Subcutaneous adipose tissue (tissue), 4 donors: ENCODE results near the gene MARCHF6. TPM values are rescaled to one million over a fixed set of nuclear protein-coding genes. Genes with fewer than 3 reads are reported as not detected.

ENCODE experiments used
- total RNA-seq, 4 donors: library from RNA; depleted of rRNA; stranded (reverse); fragments of >200 nt; gene quantifications; one replicate each; pipeline ENCODE4 v1.1.0, GENCODE V29; 2016
- TF ChIP-seq, protein P1 (sequence below): fragments of 450-650 bp; IDR thresholded peaks from one replicate; pipeline ENCODE4 v1.5.1; 2016; ENCODE audit warnings: low read depth, mild to moderate bottlenecking, control low read depth, antibody characterized with exemption, moderate library complexity

MARCHF6 gene, protein sequence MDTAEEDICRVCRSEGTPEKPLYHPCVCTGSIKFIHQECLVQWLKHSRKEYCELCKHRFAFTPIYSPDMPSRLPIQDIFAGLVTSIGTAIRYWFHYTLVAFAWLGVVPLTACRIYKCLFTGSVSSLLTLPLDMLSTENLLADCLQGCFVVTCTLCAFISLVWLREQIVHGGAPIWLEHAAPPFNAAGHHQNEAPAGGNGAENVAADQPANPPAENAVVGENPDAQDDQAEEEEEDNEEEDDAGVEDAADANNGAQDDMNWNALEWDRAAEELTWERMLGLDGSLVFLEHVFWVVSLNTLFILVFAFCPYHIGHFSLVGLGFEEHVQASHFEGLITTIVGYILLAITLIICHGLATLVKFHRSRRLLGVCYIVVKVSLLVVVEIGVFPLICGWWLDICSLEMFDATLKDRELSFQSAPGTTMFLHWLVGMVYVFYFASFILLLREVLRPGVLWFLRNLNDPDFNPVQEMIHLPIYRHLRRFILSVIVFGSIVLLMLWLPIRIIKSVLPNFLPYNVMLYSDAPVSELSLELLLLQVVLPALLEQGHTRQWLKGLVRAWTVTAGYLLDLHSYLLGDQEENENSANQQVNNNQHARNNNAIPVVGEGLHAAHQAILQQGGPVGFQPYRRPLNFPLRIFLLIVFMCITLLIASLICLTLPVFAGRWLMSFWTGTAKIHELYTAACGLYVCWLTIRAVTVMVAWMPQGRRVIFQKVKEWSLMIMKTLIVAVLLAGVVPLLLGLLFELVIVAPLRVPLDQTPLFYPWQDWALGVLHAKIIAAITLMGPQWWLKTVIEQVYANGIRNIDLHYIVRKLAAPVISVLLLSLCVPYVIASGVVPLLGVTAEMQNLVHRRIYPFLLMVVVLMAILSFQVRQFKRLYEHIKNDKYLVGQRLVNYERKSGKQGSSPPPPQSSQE
- total RNA-seq, result 100 to 1,000 TPM in 3 of 4 donors, 10 to 100 TPM in 1; 80.1 to 136 (median 108) TPM

DNA sequence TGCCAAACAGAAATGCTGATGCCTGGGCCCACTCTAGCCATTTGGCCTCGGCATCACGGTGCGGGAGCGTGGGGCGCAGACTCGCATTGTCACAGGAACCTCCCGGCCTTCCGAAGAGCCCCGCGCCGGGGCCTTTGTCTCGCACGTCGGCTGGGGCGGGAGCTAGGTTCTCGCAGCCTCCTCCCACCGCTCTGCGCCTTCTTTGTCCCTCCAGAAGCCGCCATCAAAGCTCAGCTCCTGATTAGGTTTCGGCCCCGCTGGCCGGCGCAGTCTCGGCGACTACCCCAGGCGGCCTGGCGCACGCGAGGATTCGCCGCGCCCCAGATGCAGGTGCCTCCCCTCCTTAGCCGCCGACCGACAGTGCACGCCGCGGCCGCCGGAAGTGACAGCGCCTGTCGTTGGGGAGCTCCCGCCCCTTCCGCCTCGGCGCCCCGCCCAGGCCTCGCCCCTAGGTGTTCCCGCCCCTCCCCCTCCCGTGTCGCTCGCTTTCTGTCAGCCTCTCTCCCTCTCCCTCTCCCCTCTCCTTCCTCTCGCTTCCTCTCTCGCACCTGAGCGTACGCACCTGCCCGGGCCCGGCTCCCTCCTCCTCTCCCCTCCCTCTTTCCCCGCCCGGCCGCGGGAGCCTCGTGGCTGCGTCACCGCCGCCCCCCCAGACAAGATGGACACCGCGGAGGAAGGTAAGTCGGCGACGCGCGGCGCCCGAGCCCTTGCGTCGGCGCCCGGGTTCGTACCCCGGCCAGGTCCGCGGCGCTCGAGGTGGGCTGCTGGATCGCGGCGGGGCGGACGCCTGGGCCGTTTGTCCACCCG is at the start of gene MARCHF6:
Gene MARCHF6, plus strand, starts transcription at position 455 of the 807 bp plus-strand sequence. Its CDS starts 204 bp downstream, at position 659.
- TF ChIP-seq, protein P1, sequence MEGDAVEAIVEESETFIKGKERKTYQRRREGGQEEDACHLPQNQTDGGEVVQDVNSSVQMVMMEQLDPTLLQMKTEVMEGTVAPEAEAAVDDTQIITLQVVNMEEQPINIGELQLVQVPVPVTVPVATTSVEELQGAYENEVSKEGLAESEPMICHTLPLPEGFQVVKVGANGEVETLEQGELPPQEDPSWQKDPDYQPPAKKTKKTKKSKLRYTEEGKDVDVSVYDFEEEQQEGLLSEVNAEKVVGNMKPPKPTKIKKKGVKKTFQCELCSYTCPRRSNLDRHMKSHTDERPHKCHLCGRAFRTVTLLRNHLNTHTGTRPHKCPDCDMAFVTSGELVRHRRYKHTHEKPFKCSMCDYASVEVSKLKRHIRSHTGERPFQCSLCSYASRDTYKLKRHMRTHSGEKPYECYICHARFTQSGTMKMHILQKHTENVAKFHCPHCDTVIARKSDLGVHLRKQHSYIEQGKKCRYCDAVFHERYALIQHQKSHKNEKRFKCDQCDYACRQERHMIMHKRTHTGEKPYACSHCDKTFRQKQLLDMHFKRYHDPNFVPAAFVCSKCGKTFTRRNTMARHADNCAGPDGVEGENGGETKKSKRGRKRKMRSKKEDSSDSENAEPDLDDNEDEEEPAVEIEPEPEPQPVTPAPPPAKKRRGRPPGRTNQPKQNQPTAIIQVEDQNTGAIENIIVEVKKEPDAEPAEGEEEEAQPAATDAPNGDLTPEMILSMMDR, result no peak

DNA sequence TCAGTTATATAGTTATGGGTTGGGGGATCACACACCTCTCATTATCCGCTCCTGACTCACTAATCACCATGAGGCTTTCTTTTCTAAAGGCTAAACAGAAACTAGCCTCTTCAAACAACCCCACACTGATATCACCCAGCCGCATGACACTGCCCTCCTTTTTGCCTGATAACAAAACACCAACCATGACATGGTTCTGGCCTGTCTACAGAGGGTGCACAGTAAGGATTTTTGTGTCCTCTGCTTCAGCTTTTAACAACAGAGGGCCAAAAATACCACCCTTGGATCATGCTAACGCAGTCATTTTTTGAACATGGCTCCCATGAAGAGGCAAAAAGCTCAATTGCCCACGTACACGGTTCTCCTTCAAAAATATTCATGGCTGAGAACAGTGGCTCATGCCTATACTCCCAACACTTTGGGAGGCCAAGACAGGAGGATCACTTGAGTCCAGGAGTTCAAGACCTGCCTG is 49.8 kb upstream of the MARCHF6 start:
- TF ChIP-seq, protein P1, result no peak

DNA sequence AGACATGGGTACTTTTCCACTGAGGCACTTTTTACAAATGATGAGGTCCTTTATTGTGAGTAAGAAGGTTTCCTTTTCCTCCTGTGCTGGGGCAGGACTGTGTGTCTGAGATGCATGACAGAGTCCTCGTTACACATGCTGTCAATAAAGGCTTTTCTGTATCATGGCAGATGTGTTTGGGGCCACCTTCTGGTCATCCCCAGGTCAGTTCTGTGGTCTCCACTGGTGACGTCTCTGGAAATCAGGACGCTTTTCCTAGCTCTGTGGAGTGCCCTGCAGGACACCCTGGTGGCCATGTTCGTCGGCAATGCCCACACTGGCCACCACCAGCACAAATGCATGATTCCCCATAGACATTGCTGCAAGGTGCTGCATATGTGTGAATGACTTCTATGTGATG is 48.6 kb upstream of the MARCHF6 start:
- TF ChIP-seq, protein P1, result no peak

DNA sequence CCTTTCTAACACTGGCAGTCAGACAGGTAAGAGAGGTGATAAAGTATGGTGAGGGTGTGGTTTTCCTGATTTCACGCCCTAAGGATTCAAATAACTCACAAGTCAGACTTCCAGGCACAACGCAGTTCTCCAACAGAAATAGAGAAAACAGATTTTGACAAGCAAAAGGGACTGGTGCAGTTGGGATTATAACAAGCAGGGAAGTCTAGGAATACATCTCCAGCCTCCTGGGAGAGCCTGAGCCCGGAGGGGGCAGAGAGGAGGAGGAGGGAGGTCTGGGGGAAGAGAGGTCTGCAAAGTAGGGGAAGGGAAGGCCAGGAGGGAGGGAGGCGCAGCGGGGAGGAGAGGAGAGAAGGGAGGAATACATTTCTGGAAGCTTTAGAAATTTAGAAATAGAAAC is 47.4 kb upstream of the MARCHF6 start:
- TF ChIP-seq, protein P1, result no peak

DNA sequence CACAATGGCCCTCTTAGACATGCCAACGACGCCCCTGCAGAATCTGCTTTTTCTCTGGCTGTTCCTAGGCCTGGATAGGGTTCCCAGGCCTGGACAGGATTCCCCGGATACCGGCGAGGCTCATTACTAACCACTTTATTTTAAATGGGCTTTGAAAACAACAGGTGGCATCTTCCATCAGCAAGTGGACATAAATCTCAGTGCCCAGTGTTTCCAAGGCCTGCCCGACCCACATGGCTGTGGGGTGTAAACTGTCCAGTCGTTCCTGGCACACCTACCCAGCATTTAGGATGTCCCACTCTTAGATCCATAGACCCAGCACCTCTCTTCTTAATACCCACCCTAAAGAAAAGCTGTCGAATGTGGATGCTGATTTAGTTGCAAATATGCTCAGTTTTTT is 46.7 kb upstream of the MARCHF6 start:
- TF ChIP-seq, protein P1, result no peak

DNA sequence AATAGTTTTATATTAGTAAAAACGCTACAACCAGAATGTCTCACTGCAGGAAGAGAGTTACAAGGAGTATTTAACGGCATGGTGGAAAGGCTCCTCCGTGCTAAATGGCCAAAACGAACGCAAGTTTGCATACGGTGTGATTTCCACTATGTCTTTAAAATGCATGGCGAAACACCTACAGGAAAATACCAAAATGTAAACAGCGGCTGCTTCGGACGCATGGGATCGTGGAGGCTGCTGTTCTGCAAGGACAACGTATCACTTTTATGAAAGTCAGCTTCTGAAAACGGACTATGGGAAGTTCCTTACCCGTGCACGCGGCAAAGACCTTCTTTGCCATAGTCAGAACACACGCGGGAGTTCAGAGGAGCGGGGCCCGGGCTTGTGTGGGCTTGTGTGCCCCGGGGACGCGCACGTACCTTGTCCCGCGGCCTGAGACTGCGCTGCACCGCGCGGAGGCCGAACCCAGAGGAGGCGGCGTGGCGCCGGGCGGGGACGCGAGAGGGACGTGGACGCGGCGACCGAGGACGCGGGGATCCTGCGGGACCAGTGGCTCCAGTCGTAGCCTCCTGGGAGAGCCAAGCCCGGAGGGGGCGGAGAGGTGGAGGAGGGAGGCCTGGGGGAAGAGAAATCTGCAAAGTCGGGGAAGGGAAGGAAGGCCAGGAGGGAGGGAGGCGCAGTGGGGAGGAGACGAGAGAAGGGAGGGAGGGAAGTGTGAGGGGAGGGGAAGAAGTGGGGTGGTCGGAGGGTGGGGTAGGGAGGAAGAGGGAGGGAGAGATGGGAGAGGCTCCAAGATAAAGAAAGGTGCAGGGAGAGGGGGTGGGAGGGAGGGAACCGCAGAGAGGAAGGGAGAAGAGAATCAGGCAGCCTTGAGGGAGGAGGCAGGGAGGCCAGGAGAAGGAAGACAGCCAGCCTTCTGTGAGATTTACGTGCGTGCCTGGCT is 46.0 kb upstream of the MARCHF6 start, which contains the start of gene CMBL:
Gene CMBL, minus strand, starts transcription at position 697 of the 943 bp plus-strand sequence. CDS start 17,140 bp downstream, outside the sequence.
- TF ChIP-seq, protein P1, result no peak
